Transverse colon (tissue), 4 donors: ENCODE measurements around the gene TGOLN2.

Experiments used
- CTCF ChIP-seq, 5 experiments: fragments of 200-600 bp in 3 of 5; fragments of 450-650 bp in 2 of 5; sonication (generic) in 3 of 5; IDR thresholded peaks; 1 replicate in 2 of 5; 2 replicates in 3 of 5; pipeline ENCODE4 v1.5.1; 2016 to 2017; ENCODE audit warnings: antibody characterized with exemption in 5 of 5, inconsistent platforms in 3 of 5, mild to moderate bottlenecking in 2 of 5, moderate library complexity in 1 of 5
- POLR2AphosphoS5 ChIP-seq, 3 donors: sonication (generic); formaldehyde crosslinking; IDR thresholded peaks; one replicate each; pipeline ENCODE4 v1.6.1; 2016; ENCODE audit warnings: antibody characterized with exemption in 3 of 3

- TF ChIP-seq CTCF (IDR thresholded peaks at IDR 0.05) (no peak), POLR2AphosphoS5 (IDR thresholded peaks at IDR 0.05) (no peak)
Observed at GRCh38 chr2:85325466-85325811, 2.4 kb downstream of the TGOLN2 start.
